ENCODE results near the gene TP53RK.
"Not testable (repeated sequence)": the region's sequence is repeated elsewhere in the genome, so short reads cannot be mapped to it uniquely, and the experiment has no call there.

TP53RK gene

DNA sequence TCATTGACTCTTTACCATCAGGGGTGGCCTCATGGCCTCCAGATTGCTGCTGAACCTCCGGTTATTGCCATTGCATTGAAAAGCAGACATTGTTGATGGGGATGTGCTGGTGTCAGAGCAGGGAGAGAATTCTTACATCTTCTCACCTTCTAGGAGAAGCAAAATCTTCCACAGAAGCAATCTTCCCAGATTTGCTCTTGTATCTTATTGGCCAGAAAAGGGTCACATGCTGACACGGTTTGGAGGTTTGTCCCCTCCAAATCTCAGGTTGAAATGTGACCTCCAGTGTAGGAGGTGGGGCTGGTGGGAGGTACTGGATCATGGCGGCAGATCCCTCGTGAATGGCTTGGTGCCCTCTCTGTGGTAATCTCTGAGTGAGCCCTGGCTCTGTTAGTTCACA lies 10.7 kb downstream of the TP53RK start:
- H3K14ac ChIP-seq (ENCODE audit: low read length in 2 of 2) = no peak overlapping the region
- no peak overlapping the region for H2AK5ac ChIP-seq (ENCODE audit: low read length, severe bottlenecking)
- DNase-seq = no peak
- H3K36me3 ChIP-seq (ENCODE audit: control insufficient read depth in 1 of 2, insufficient read depth in 2 of 2, low read depth in 1 of 2, low read length in 2 of 2) = peaks cover 7 to 20% of the 10 kb centered on the region in 2 experiments
- H3K4me3 ChIP-seq (ENCODE audit: insufficient read depth in 1 of 2, low read depth in 1 of 2, low read length in 2 of 2) = no peak overlapping the region
- no peak overlapping the region for H2BK12ac ChIP-seq (ENCODE audit: low read length in 2 of 2)
- no peak overlapping the region for H3K4me2 ChIP-seq (ENCODE audit: low read length, poor library complexity, severe bottlenecking)
- no peak overlapping the region for H3K9ac ChIP-seq (ENCODE audit: low read length)
- WGBS = 79% methylated on average over 3 of the region's 4 CpGs
- H3K9me3 ChIP-seq (ENCODE audit: control insufficient read depth, low read length) = no peaks in the 10 kb centered on the region
- H2BK15ac ChIP-seq (ENCODE audit: low read depth, poor library complexity, severe bottlenecking) = no peak overlapping the region
- peaks cover 4% of the 10 kb centered on the region for H3K4me1 ChIP-seq (ENCODE audit: control insufficient read depth, insufficient read depth, low read depth, low read length)
- no peak overlapping the region for H2BK120ac ChIP-seq (ENCODE audit: low read depth, low read length)
- no peak overlapping the region for H3K27ac ChIP-seq (ENCODE audit: low read length, poor library complexity, severe bottlenecking)
- H3K27me3 ChIP-seq (ENCODE audit: control insufficient read depth in 1 of 2, insufficient read depth in 1 of 2, low read length in 2 of 2) = no peaks in the 10 kb centered on the region
- peaks cover 27% of the 10 kb centered on the region for H3K79me1 ChIP-seq (replicated peaks; ENCODE audit: low read length, poor library complexity, severe bottlenecking)
- H4K91ac ChIP-seq (ENCODE audit: low read length) = no peak overlapping the region
- H3K4ac ChIP-seq (ENCODE audit: low read depth in 1 of 2, low read length in 2 of 2) = no peak overlapping the region
- no peak overlapping the region for H3K23ac ChIP-seq (ENCODE audit: low read length in 2 of 2)
- no peak overlapping the region for H2BK5ac ChIP-seq (ENCODE audit: low read depth, low read length, poor library complexity, severe bottlenecking)
- no peak overlapping the region for H3K18ac ChIP-seq (ENCODE audit: low read depth in 1 of 2, low read length in 2 of 2)
- H4K8ac ChIP-seq (ENCODE audit: low read length) = no peak overlapping the region
- H2AFZ ChIP-seq (ENCODE audit: low read depth, low read length) = no peak overlapping the region

DNA sequence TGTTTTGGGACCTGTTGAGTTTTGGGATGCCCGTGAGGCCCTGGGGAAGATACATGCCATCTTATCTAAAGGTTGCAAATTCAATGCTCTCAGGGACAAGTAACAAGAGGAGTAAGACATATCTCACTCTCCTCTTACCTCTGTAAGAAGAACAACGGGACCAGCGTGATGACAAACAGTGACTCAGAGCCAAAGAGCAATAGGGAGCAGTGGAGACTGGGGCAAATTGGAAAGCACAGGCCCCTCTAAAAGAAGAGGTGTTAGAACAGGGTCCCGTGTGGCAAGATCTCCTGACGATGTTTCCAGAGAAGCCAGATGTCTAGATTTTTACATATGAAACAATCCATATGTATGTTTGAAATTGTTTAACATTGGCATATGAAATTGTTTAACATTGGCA lies 11.6 kb downstream of the TP53RK start:
- H3K27me3 ChIP-seq (ENCODE audit: control insufficient read depth in 1 of 2, insufficient read depth in 1 of 2, low read length in 2 of 2) = no peaks in the 10 kb centered on the region
- no peak overlapping the region for H4K8ac ChIP-seq (ENCODE audit: low read length)
- no peak overlapping the region for H2BK120ac ChIP-seq (ENCODE audit: low read depth, low read length)
- peaks cover 6 to 20% of the 10 kb centered on the region in 2 experiments for H3K36me3 ChIP-seq (ENCODE audit: control insufficient read depth in 1 of 2, insufficient read depth in 2 of 2, low read depth in 1 of 2, low read length in 2 of 2)
- H3K23ac ChIP-seq (ENCODE audit: low read length in 2 of 2) = no peak overlapping the region
- no peak overlapping the region for H3K4ac ChIP-seq (ENCODE audit: low read depth in 1 of 2, low read length in 2 of 2)
- no peak overlapping the region for H3K27ac ChIP-seq (ENCODE audit: low read length, poor library complexity, severe bottlenecking)
- H2AFZ ChIP-seq (ENCODE audit: low read depth, low read length) = no peak overlapping the region
- no peak overlapping the region for H4K91ac ChIP-seq (ENCODE audit: low read length)
- H3K18ac ChIP-seq (ENCODE audit: low read depth in 1 of 2, low read length in 2 of 2) = no peak overlapping the region
- H3K14ac ChIP-seq (ENCODE audit: low read length in 2 of 2) = no peak overlapping the region
- no peak overlapping the region for H2BK12ac ChIP-seq (ENCODE audit: low read length in 2 of 2)
- no peak overlapping the region for H2BK15ac ChIP-seq (ENCODE audit: low read depth, poor library complexity, severe bottlenecking)
- no peak overlapping the region for H2AK5ac ChIP-seq (ENCODE audit: low read length, severe bottlenecking)
- 76% methylated on average over 3 of the region's 5 CpGs for WGBS
- H3K4me1 ChIP-seq (ENCODE audit: control insufficient read depth, insufficient read depth, low read depth, low read length) = peaks cover 4% of the 10 kb centered on the region
- peaks cover 5% of the 10 kb centered on the region for H3K9me3 ChIP-seq (ENCODE audit: control insufficient read depth, low read length)
- no peak overlapping the region for H3K4me3 ChIP-seq (ENCODE audit: insufficient read depth in 1 of 2, low read depth in 1 of 2, low read length in 2 of 2)
- no peak overlapping the region for H2BK5ac ChIP-seq (ENCODE audit: low read depth, low read length, poor library complexity, severe bottlenecking)
- H3K79me1 ChIP-seq (replicated peaks; ENCODE audit: low read length, poor library complexity, severe bottlenecking) = peaks cover 21% of the 10 kb centered on the region
- H3K9ac ChIP-seq (ENCODE audit: low read length) = no peak overlapping the region
- no peak overlapping the region for H3K4me2 ChIP-seq (ENCODE audit: low read length, poor library complexity, severe bottlenecking)
- DNase-seq = no peak

DNA sequence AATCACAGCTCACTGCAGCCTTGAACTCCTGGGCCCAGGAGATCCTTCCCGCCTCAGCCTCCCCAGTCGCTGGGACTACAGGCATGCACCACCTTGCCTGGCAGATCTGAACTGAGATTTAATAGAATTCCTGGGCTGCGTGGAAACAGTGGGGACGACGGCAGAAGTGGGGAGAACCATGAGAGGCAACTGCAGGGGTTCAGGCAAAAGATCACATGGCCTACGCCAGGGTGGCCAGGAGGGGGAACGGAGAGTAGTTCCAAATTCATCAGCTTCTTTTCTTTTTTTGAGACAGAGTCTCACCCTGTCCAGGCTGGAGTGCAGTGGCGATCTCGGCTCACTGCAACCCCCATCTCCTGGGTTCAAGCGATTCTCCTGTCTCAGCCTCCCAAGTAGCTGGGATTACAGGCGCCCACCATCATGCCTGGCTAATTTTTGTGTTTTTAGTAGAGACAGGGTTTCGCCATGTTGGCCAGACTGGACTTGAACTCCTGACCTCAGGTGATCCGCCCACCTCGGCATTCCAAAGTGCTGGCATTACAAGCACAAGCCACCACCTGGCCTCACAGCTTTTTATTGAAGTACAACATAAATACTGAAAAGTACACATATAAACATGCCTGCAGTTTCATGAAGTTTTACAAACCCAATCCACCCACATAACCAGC lies 12.5 kb downstream of the TP53RK start:
- not testable (repeated sequence) for H2BK12ac ChIP-seq (ENCODE audit: low read length in 2 of 2); H3K9ac ChIP-seq (ENCODE audit: low read length); H3K23ac ChIP-seq (ENCODE audit: low read length in 2 of 2); H4K8ac ChIP-seq (ENCODE audit: low read length); H3K18ac ChIP-seq (ENCODE audit: low read depth in 1 of 2, low read length in 2 of 2); H3K27me3 ChIP-seq (ENCODE audit: control insufficient read depth in 1 of 2, insufficient read depth in 1 of 2, low read length in 2 of 2); H3K4me1 ChIP-seq (ENCODE audit: control insufficient read depth, insufficient read depth, low read depth, low read length); H4K91ac ChIP-seq (ENCODE audit: low read length); H2BK120ac ChIP-seq (ENCODE audit: low read depth, low read length); H3K4me2 ChIP-seq (ENCODE audit: low read length, poor library complexity, severe bottlenecking); H2AK5ac ChIP-seq (ENCODE audit: low read length, severe bottlenecking); H2BK15ac ChIP-seq (ENCODE audit: low read depth, poor library complexity, severe bottlenecking); H3K27ac ChIP-seq (ENCODE audit: low read length, poor library complexity, severe bottlenecking); H3K4ac ChIP-seq (ENCODE audit: low read depth in 1 of 2, low read length in 2 of 2); H3K14ac ChIP-seq (ENCODE audit: low read length in 2 of 2); DNase-seq; H2BK5ac ChIP-seq (ENCODE audit: low read depth, low read length, poor library complexity, severe bottlenecking); H2AFZ ChIP-seq (ENCODE audit: low read depth, low read length); H3K4me3 ChIP-seq (ENCODE audit: insufficient read depth in 1 of 2, low read depth in 1 of 2, low read length in 2 of 2)
- peaks cover 6 to 23% of the 10 kb centered on the region in 2 experiments for H3K36me3 ChIP-seq (ENCODE audit: control insufficient read depth in 1 of 2, insufficient read depth in 2 of 2, low read depth in 1 of 2, low read length in 2 of 2)
- H3K79me1 ChIP-seq (replicated peaks; ENCODE audit: low read length, poor library complexity, severe bottlenecking) = peaks cover 19% of the 10 kb centered on the region
- peaks cover 13% of the 10 kb centered on the region for H3K9me3 ChIP-seq (ENCODE audit: control insufficient read depth, low read length)
- 97% methylated on average over 13 of the region's 14 CpGs for WGBS

DNA sequence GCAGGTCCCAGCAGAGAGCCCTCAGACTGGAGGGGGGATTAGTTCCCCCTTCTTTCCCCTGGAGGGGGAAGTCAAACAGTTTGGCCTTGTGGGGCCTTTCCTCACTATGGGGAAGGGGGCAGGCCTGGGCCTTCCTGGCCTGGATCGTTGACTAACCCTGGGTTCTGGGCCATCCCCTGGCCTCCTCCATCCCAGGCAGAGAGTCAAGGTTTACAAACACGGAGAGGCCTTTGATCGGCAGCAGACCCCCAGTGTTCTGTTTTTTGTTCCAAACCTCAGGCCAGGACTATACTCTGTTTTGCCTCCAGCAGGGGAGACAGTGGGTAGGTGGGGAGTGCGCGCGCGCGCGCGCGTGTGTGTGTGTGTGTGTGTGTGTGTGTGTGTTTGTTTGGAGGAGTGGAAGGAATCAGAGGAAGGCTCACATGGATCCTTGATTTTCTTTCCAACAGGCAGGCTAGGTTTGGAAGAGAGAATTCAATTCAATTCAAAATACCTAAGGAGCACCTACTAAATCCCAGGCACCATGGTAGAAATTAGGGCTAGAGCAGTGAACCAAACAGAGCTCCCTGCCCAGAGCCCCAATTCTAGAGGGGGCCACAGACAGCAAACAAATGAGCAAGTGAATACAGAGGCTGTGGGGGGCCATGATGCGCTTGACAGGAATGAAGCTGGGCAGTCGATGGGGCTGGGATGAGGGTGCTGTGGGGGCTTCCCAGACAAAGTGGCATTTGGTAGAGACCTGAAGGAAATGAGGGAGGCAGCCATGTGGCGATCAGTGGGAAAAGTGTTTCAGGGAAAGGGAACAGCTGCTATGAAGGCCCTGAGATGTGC lies 14.8 kb downstream of the TP53RK start:
- no peak overlapping the region for H3K23ac ChIP-seq (ENCODE audit: low read length in 2 of 2)
- H2AK5ac ChIP-seq (ENCODE audit: low read length, severe bottlenecking) = no peak overlapping the region
- no peak overlapping the region for H2BK15ac ChIP-seq (ENCODE audit: low read depth, poor library complexity, severe bottlenecking)
- no peak overlapping the region for H4K91ac ChIP-seq (ENCODE audit: low read length)
- no peak overlapping the region for H2BK12ac ChIP-seq (ENCODE audit: low read length in 2 of 2)
- peaks cover 0 to 16% of the 10 kb centered on the region in 2 experiments for H3K36me3 ChIP-seq (ENCODE audit: control insufficient read depth in 1 of 2, insufficient read depth in 2 of 2, low read depth in 1 of 2, low read length in 2 of 2)
- no peak overlapping the region for H2AFZ ChIP-seq (ENCODE audit: low read depth, low read length)
- H4K8ac ChIP-seq (ENCODE audit: low read length) = no peak overlapping the region
- no peak overlapping the region for H3K9ac ChIP-seq (ENCODE audit: low read length)
- H3K4ac ChIP-seq (ENCODE audit: low read depth in 1 of 2, low read length in 2 of 2) = no peak overlapping the region
- H3K4me2 ChIP-seq (ENCODE audit: low read length, poor library complexity, severe bottlenecking) = no peak overlapping the region
- peaks cover 8% of the 10 kb centered on the region for H3K79me1 ChIP-seq (replicated peaks; ENCODE audit: low read length, poor library complexity, severe bottlenecking)
- peaks cover 4% of the 10 kb centered on the region for H3K4me1 ChIP-seq (ENCODE audit: control insufficient read depth, insufficient read depth, low read depth, low read length)
- H3K18ac ChIP-seq (ENCODE audit: low read depth in 1 of 2, low read length in 2 of 2) = no peak overlapping the region
- no peak overlapping the region for H2BK5ac ChIP-seq (ENCODE audit: low read depth, low read length, poor library complexity, severe bottlenecking)
- H3K27ac ChIP-seq (ENCODE audit: low read length, poor library complexity, severe bottlenecking) = no peak overlapping the region
- H3K4me3 ChIP-seq (ENCODE audit: insufficient read depth in 1 of 2, low read depth in 1 of 2, low read length in 2 of 2) = no peak overlapping the region
- DNase-seq = no peak
- no peak overlapping the region for H3K14ac ChIP-seq (ENCODE audit: low read length in 2 of 2)
- H2BK120ac ChIP-seq (ENCODE audit: low read depth, low read length) = no peak overlapping the region
- WGBS = 80% methylated on average over 14 of the region's 14 CpGs
- H3K27me3 ChIP-seq (ENCODE audit: control insufficient read depth in 1 of 2, insufficient read depth in 1 of 2, low read length in 2 of 2) = no peaks in the 10 kb centered on the region
- peaks cover 34% of the 10 kb centered on the region for H3K9me3 ChIP-seq (ENCODE audit: control insufficient read depth, low read length)
